GM12864 (cell line): ENCODE measurements around the gene PIMREG.

Source experiments
- DNase-seq: peaks from one replicate; pipeline ENCODE4 v3.0.0-alpha.2; 2011; ENCODE audit warnings: low read depth
- H3K4me3 ChIP-seq: 2 replicates; pipeline ENCODE4 v1.5.1; 2011; ENCODE audit warnings: mild to moderate bottlenecking, low read depth, low read length, control low read depth
- TF ChIP-seq, protein P1 (sequence below): IDR thresholded peaks from 2 replicates; pipeline ENCODE4 v1.5.1; 2011; ENCODE audit warnings: low read depth, mild to moderate bottlenecking, moderate library complexity, low read length, control low read depth, inconsistent platforms; ENCODE audit errors: missing control alignments

PIMREG gene

DNA sequence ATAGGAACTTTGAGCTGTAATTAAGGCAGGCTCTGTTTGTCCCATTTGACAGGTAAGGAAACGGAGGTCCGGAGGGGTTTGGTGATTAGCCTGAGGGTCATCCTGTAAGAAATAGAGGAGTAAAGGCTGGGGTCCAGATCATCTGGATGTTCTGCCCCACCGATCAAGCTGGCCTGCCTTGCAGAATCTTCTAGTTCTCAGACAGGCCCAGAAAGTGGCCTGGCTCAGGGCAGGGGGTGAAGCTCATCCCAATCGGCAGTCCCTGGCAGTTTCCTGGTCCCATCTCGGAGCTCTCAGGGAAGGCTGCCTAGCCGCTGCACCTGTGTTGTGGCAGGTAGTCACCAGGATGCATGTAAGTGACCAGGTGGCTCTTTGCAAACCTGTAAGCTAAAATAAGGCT, 4.2 kb downstream of the PIMREG start:
- no peak overlapping the region for H3K4me3 ChIP-seq
- TF ChIP-seq, protein P1, sequence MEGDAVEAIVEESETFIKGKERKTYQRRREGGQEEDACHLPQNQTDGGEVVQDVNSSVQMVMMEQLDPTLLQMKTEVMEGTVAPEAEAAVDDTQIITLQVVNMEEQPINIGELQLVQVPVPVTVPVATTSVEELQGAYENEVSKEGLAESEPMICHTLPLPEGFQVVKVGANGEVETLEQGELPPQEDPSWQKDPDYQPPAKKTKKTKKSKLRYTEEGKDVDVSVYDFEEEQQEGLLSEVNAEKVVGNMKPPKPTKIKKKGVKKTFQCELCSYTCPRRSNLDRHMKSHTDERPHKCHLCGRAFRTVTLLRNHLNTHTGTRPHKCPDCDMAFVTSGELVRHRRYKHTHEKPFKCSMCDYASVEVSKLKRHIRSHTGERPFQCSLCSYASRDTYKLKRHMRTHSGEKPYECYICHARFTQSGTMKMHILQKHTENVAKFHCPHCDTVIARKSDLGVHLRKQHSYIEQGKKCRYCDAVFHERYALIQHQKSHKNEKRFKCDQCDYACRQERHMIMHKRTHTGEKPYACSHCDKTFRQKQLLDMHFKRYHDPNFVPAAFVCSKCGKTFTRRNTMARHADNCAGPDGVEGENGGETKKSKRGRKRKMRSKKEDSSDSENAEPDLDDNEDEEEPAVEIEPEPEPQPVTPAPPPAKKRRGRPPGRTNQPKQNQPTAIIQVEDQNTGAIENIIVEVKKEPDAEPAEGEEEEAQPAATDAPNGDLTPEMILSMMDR = no peak
- DNase-seq = no peak

DNA sequence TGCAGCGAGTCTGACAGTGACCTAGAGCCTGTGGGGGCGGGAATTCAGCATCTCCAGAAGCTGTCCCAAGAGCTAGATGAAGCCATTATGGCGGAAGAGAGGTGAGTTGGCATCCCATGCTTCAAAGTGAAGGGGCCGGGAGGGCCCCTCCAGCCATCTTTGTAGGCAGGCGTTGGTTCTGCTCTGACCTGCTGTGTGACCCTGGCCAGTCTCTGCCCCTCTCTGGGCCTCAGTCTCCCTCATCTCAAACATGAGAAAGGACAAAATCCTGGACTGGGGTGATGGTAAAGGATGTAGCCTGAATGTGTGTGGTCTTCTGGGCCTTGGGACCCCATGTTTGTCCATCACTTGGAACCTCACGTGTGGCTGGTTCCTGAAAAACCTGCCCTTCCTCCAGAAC, 5.1 kb downstream of the PIMREG start:
- no peak for DNase-seq
- H3K4me3 ChIP-seq = no peak overlapping the region
- TF ChIP-seq, protein P1 = no peak

GRCh38 chr17:6450926-6451832, 6.9 kb downstream of the PIMREG start:
- TF ChIP-seq, protein P1 = no peak
- no peak for DNase-seq
- no peak overlapping the region for H3K4me3 ChIP-seq

DNA sequence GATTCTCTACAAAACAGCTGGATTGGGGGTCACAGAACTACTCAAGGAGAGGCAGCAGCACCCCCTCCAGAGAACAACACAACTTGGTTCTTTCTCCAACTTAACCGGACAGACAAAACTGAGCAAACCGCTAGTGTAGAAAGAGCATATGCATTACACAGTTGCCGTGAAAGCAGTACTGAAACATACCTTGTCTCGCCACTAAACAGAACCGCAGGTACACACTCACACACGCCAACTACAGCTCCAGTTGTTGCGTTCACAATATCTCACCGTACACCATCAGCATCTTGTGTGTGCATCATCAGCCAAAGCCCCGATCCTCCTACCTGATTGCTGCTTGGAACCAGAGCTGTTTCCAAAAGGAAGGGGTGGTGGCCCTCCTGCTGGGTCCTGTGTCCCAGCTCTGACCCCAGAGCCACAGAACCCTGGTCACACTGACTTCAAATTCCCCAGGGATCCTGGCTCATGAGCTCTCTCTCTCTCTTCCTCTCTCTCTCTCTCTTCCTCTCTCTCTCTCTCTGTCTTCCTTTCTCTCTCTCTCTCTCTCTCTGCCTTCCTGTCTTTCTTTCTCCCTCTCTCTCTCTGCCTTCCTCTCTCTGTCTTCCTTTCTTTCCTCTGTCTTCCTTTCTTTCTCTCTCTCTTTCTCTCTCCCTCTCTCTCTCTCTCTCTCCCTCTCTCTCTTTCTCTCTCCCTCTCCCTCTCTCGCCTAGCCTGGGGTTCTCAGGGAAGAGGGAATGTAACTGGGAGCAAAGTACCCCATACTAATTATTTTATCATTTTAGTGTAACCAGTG, 8.4 kb downstream of the PIMREG start:
- DNase-seq = no peak
- TF ChIP-seq, protein P1 = no peak
- no peak overlapping the region for H3K4me3 ChIP-seq

GRCh38 chr17:6453279-6454024, 9.2 kb downstream of the PIMREG start:
- TF ChIP-seq, protein P1 = no peak
- no peak for DNase-seq
- H3K4me3 ChIP-seq = no peak overlapping the region

GRCh38 chr17:6454495-6455320, 10.5 kb downstream of the PIMREG start:
- TF ChIP-seq, protein P1 = no peak
- H3K4me3 ChIP-seq = peak overlapping the region; percentile 34
- DNase-seq = no peak
